HCT116 (cell line): ENCODE measurements around the gene INKA2. TPM values are rescaled to one million over a fixed set of nuclear protein-coding genes. Genes with fewer than 3 reads are reported as not detected.

ENCODE experiments used
- ATAC-seq: fragments of 200-7000 bp; cut with Tn5 transposase; 2 replicates; pipeline ENCODE4 v1.9.1; 2020; ENCODE audit warnings: mild to moderate bottlenecking, moderate library complexity
- BruUV-seq: library from RNA; stranded (reverse); fragments of 400-500 nt; replicated peaks from 2 replicates; lab custom pipeline; 2021; lab: Mats Ljungman, UMichigan
- CTCF ChIA-PET: fragments of 300-600 bp; sonication (Branson Sonifier 250); formaldehyde crosslinking; loops from one replicate; lab custom pipeline; 2021; ENCODE audit warnings: antibody characterized with exemption; lab: Charles Lee
- POLR2A ChIA-PET: fragments of 300-600, 350-600 bp; sonication (Branson Sonifier 250); formaldehyde crosslinking; loops from one replicate; lab custom pipeline; 2021; ENCODE audit warnings: antibody characterized with exemption; lab: Charles Lee
- RAD21 ChIA-PET, 2 experiments: fragments of 300-600 bp; sonication (Branson Sonifier 250); formaldehyde crosslinking; loops; one replicate each; lab custom pipeline; 2023; ENCODE audit warnings: low total read pairs in 2 of 2; ENCODE audit not compliant: uncharacterized antibody in 2 of 2, unreplicated experiment in 2 of 2, low non-redundant PET in 1 of 2; lab: Charles Lee
- DNase-seq: peaks from one replicate; pipeline ENCODE4 v3.0.0-alpha.2; 2010; ENCODE audit warnings: low read depth, low spot score
- H2AFZ ChIP-seq: fragments of 200-600 bp; shearing (Covaris generic), sonication (generic); 2 replicates; pipeline ENCODE4 v1.6.1; 2017; ENCODE audit warnings: low read depth, mixed run types, mixed read lengths, antibody characterized with exemption, low read length; ENCODE audit not compliant: poor library complexity, severe bottlenecking
- H3K27ac ChIP-seq: 2 replicates; pipeline ENCODE4 v1.5.1; 2012; ENCODE audit warnings: low read depth, low read length
- H3K27me3 ChIP-seq: fragments of 200-600 bp; sonication (generic); 2 replicates; pipeline ENCODE4 v1.6.1; 2016; ENCODE audit warnings: mixed run types, low read length, mixed read lengths; ENCODE audit not compliant: insufficient read depth
- H3K36me3 ChIP-seq, 2 experiments: fragments of 200-500 bp in 1 of 2; fragments of 200-600 bp in 1 of 2; sonication (Bioruptor generic) in 1 of 2; sonication (generic) in 1 of 2; 2 replicates each; pipeline versions ENCODE4 v1.5.1 to v1.6.1; 2014 to 2016; ENCODE audit warnings: low read length in 2 of 2, inconsistent platforms in 1 of 2, mixed read lengths in 1 of 2, mixed run types in 1 of 2; ENCODE audit not compliant: insufficient read depth in 2 of 2, control insufficient read depth in 1 of 2
- H3K4me1 ChIP-seq, 2 experiments: fragments of 200-600 bp in 1 of 2; sonication (generic) in 1 of 2; 2 replicates each; pipeline versions ENCODE4 v1.5.1 to v1.6.1; 2012 to 2017; ENCODE audit warnings: low read length in 2 of 2, inconsistent platforms in 1 of 2, mild to moderate bottlenecking in 1 of 2, mixed read lengths in 1 of 2, mixed run types in 1 of 2, moderate library complexity in 1 of 2; ENCODE audit not compliant: insufficient read depth in 2 of 2, control insufficient read depth in 1 of 2
- H3K4me2 ChIP-seq: fragments of 200-600 bp; sonication (generic); 2 replicates; pipeline ENCODE4 v1.6.1; 2017; ENCODE audit warnings: mixed run types, low read length, mixed read lengths
- H3K4me3 ChIP-seq, 2 experiments: fragments of 200-600 bp in 1 of 2; sonication (generic) in 1 of 2; replicated peaks in 1 of 2; 2 replicates each; pipeline ENCODE4 v1.5.1; 2011 to 2016; ENCODE audit warnings: low read length in 2 of 2, control low read depth in 1 of 2, low read depth in 1 of 2, mild to moderate bottlenecking in 1 of 2, mixed read lengths in 1 of 2, mixed run types in 1 of 2
- H3K79me2 ChIP-seq: fragments of 200-600 bp; sonication (generic); 2 replicates; pipeline ENCODE4 v1.6.1; 2017; ENCODE audit warnings: mild to moderate bottlenecking, mixed run types, low read length, moderate library complexity, mixed read lengths; ENCODE audit not compliant: insufficient read depth
- H3K9ac ChIP-seq: fragments of 200-600 bp; sonication (generic); 2 replicates; pipeline ENCODE4 v1.6.1; 2016; ENCODE audit warnings: low read length, mixed read lengths
- H3K9me2 ChIP-seq: fragments of 200-600 bp; sonication (generic), shearing (Covaris generic); 2 replicates; pipeline ENCODE4 v1.6.1; 2017; ENCODE audit warnings: mixed run types, mild to moderate bottlenecking, moderate library complexity; ENCODE audit not compliant: insufficient read depth
- H3K9me3 ChIP-seq, 2 experiments: fragments of 200-500 bp in 1 of 2; fragments of 200-600 bp in 1 of 2; sonication (Bioruptor generic) in 1 of 2; sonication (generic) in 1 of 2; 2 replicates each; pipeline ENCODE4 v1.6.1; 2014 to 2017; ENCODE audit warnings: low read length in 2 of 2, mixed read lengths in 2 of 2, inconsistent platforms in 1 of 2, low read depth in 1 of 2, mild to moderate bottlenecking in 1 of 2, mixed run types in 1 of 2, moderate library complexity in 1 of 2; ENCODE audit not compliant: control insufficient read depth in 1 of 2, insufficient read depth in 1 of 2
- H4K20me1 ChIP-seq: fragments of 200-600 bp; sonication (generic), shearing (Covaris generic); 2 replicates; pipeline ENCODE4 v1.6.1; 2017; ENCODE audit warnings: mixed run types, mild to moderate bottlenecking, moderate library complexity; ENCODE audit not compliant: insufficient read depth
- CBX3 ChIP-seq: IDR thresholded peaks from 2 replicates; pipeline ENCODE4 v1.6.1; 2012; ENCODE audit warnings: low read depth
- EZH2phosphoT487 ChIP-seq: fragments of 200-600 bp; IDR thresholded peaks from 2 replicates; pipeline ENCODE4 v1.6.1; 2018; ENCODE audit warnings: antibody characterized with exemption, borderline replicate concordance
- FOSL1 ChIP-seq: IDR thresholded peaks from 2 replicates; pipeline ENCODE4 v1.6.1; 2012; ENCODE audit warnings: low read depth
- JUND ChIP-seq: IDR thresholded peaks from 2 replicates; pipeline ENCODE4 v1.6.1; 2012
- MAX ChIP-seq: IDR thresholded peaks from 2 replicates; pipeline ENCODE4 v1.6.1; 2012
- POLR2A ChIP-seq: IDR thresholded peaks from 2 replicates; pipeline ENCODE4 v1.7.0; 2011; ENCODE audit warnings: borderline replicate concordance; ENCODE audit not compliant: insufficient read depth, insufficient read length; ENCODE audit errors: extremely low read depth
- RAD21 ChIP-seq: IDR thresholded peaks from 2 replicates; pipeline ENCODE4 v1.6.1; 2012; ENCODE audit warnings: low read depth, mild to moderate bottlenecking
- REST ChIP-seq: IDR thresholded peaks from 2 replicates; pipeline ENCODE4 v1.6.1; 2012; ENCODE audit warnings: low read depth
- SIN3A ChIP-seq: IDR thresholded peaks from 2 replicates; pipeline ENCODE4 v1.6.1; 2012; ENCODE audit warnings: low read depth
- SRF ChIP-seq: IDR thresholded peaks from 2 replicates; pipeline ENCODE4 v1.6.1; 2012; ENCODE audit warnings: low read depth
- TCF7L2 ChIP-seq: IDR thresholded peaks from 2 replicates; pipeline ENCODE4 v1.7.0; 2011; ENCODE audit warnings: borderline replicate concordance, inconsistent platforms; ENCODE audit not compliant: insufficient read depth, insufficient read length; ENCODE audit errors: extremely low read depth
- YY1 ChIP-seq: IDR thresholded peaks from 2 replicates; pipeline ENCODE4 v1.6.1; 2011; ENCODE audit warnings: low read length, low read depth, moderate library complexity, mild to moderate bottlenecking; ENCODE audit not compliant: insufficient replicate concordance; ENCODE audit errors: extremely low read depth
- ZFX ChIP-seq: fragments of 450-650 bp; IDR thresholded peaks from 2 replicates; pipeline ENCODE4 v1.6.1; 2017
- ZNF274 ChIP-seq: fragments of 200-500 bp; sonication (Bioruptor generic); IDR thresholded peaks from 2 replicates; pipeline ENCODE4 v1.6.1; 2014; ENCODE audit warnings: mild to moderate bottlenecking, low read depth, low read length, inconsistent platforms
- intact Hi-C: fragments of 100-400 bp; cut with micrococcal nuclease; formaldehyde crosslinking; loops from 2 replicates; pipeline ENCODE4 v1.10.0; 2022
- total RNA-seq: library from RNA; stranded (reverse); gene quantifications from one replicate; pipeline ENCODE4 v1.2.1, GENCODE V29; 2021; ENCODE audit not compliant: unreplicated experiment
- TF ChIP-seq, protein P1 (sequence below), 3 experiments: fragments of 200-600 bp in 1 of 3; sonication (generic) in 1 of 3; IDR thresholded peaks in 2 of 3; conservative IDR thresholded peaks in 1 of 3; 2 replicates each; pipeline ENCODE4 v1.5.1; 2012 to 2017; ENCODE audit warnings: low read depth in 2 of 3, low read length in 2 of 3, antibody characterized with exemption in 1 of 3, borderline replicate concordance in 1 of 3, control low read depth in 1 of 3, mild to moderate bottlenecking in 1 of 3, mixed read lengths in 1 of 3, mixed run types in 1 of 3, moderate library complexity in 1 of 3; ENCODE audit not compliant: insufficient read depth in 1 of 3

INKA2 gene
- total RNA-seq, 1 experiment from 2014 or later, result 4.0 TPM

GRCh38 chr1:111719674-111720132, 19.5 kb downstream of the INKA2 start:
- Histone ChIP-seq H3K27me3 (no peaks in the 10 kb centered on the region), H3K4me1 (no peaks in the 10 kb centered on the region), H3K4me3 (no peak overlapping the region), H3K4me2 (no peak overlapping the region), H3K36me3 (no peaks in the 10 kb centered on the region), H4K20me1 (no peaks in the 10 kb centered on the region), H3K9me3 (no peaks in the 10 kb centered on the region), H3K27ac (no peak overlapping the region), H3K9me2 (no peaks in the 10 kb centered on the region), H3K9ac (no peak overlapping the region), H2AFZ (no peak overlapping the region), H3K79me2 (no peaks in the 10 kb centered on the region)
- intact Hi-C loops, result no loop called here
- CTCF ChIA-PET, result no interaction called here
- BruUV-seq, result no TSS peak
- no peak for DNase-seq
- RAD21 ChIA-PET, result no interaction called here
- ATAC-seq, result no peak
- TF ChIP-seq FOSL1, result no peak
- no peak for TF ChIP-seq POLR2A
- no peak for TF ChIP-seq ZFX
- TF ChIP-seq EZH2phosphoT487, result no peak
- no peak for TF ChIP-seq CBX3
- TF ChIP-seq RAD21, result no peak
- no peak for TF ChIP-seq MAX
- TF ChIP-seq, protein P1, sequence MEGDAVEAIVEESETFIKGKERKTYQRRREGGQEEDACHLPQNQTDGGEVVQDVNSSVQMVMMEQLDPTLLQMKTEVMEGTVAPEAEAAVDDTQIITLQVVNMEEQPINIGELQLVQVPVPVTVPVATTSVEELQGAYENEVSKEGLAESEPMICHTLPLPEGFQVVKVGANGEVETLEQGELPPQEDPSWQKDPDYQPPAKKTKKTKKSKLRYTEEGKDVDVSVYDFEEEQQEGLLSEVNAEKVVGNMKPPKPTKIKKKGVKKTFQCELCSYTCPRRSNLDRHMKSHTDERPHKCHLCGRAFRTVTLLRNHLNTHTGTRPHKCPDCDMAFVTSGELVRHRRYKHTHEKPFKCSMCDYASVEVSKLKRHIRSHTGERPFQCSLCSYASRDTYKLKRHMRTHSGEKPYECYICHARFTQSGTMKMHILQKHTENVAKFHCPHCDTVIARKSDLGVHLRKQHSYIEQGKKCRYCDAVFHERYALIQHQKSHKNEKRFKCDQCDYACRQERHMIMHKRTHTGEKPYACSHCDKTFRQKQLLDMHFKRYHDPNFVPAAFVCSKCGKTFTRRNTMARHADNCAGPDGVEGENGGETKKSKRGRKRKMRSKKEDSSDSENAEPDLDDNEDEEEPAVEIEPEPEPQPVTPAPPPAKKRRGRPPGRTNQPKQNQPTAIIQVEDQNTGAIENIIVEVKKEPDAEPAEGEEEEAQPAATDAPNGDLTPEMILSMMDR (IDR thresholded peaks at IDR 0.05 in 2 of 3, conservative IDR thresholded peaks at IDR 0.05 in 1 of 3; ENCODE audit: borderline replicate concordance in 1 of 3, insufficient read depth in 1 of 3, low read depth in 2 of 3, low read length in 2 of 3), result no peak
- no peak for TF ChIP-seq SRF
- TF ChIP-seq SIN3A, result no peak
- TF ChIP-seq TCF7L2, result no peak
- TF ChIP-seq REST, result no peak
- no peak for TF ChIP-seq JUND
- TF ChIP-seq ZNF274, result no peak
- no peak for TF ChIP-seq YY1
- POLR2A ChIA-PET, result no interaction called here
